Adrenal gland (tissue), 12 donors: ENCODE data around the gene KRTDAP. TPM values are rescaled to one million over a fixed set of nuclear protein-coding genes. Genes with fewer than 3 reads are reported as not detected.

Experiments used
- DNase-seq, 7 donors: peaks; one replicate each; pipeline ENCODE4 v3.0.0-alpha.2; 2019 to 2020
- H3K27ac ChIP-seq, 5 donors: fragments of 200-600 bp; sonication (generic) in 4 of 5; 1 replicate in 3 of 5; 2 replicates in 2 of 5; pipeline versions ENCODE4 v1.5.1 to v1.8.0; 2016 to 2020; ENCODE audit warnings: mild to moderate bottlenecking in 1 of 5
- H3K27me3 ChIP-seq: fragments of 200-600 bp; 2 replicates; pipeline ENCODE4 v1.8.0; 2021
- H3K36me3 ChIP-seq, 2 donors: fragments of 200-600 bp; replicated peaks in 1 of 2; 1 replicate in 1 of 2; 2 replicates in 1 of 2; pipeline versions ENCODE4 v1.5.1 to v1.8.0; 2018 to 2022
- H3K4me1 ChIP-seq, 2 donors: fragments of 200-600 bp; replicated peaks in 1 of 2; 1 replicate in 1 of 2; 2 replicates in 1 of 2; pipeline versions ENCODE4 v1.5.1 to v1.8.0; 2018 to 2021
- H3K4me3 ChIP-seq, 4 donors: fragments of 200-600 bp; sonication (generic) in 3 of 4; one replicate each; pipeline ENCODE4 v1.5.1; 2016 to 2018
- H3K9me3 ChIP-seq, 3 donors: fragments of 200-600 bp; sonication (generic) in 1 of 3; replicated peaks in 1 of 3; 1 replicate in 2 of 3; 2 replicates in 1 of 3; pipeline versions ENCODE4 v1.5.1 to v1.8.0; 2016 to 2021
- CTCF ChIP-seq, 6 experiments: fragments of 450-650 bp in 4 of 6; fragments of 200-600 bp in 2 of 6; sonication (generic) in 1 of 6; IDR thresholded peaks; 1 replicate in 5 of 6; 2 replicates in 1 of 6; pipeline versions ENCODE4 v1.5.1 to v1.8.0; 2016 to 2021; ENCODE audit warnings: antibody characterized with exemption in 6 of 6, mild to moderate bottlenecking in 2 of 6, moderate library complexity in 1 of 6
- POLR2A ChIP-seq, 2 donors: fragments of 450-650 bp; IDR thresholded peaks; one replicate each; pipeline ENCODE4 v1.6.1; 2017; ENCODE audit warnings: antibody characterized with exemption in 2 of 2, mild to moderate bottlenecking in 2 of 2, moderate library complexity in 1 of 2
- WGBS, 4 donors: extraction: QIAGEN DNeasy Blood & Tissue Kit in 2 of 4; methylation state at CpG; one replicate each; pipeline versions ENCODE4 v1.1.5 to v1.1.7; 2013 to 2017; 5-methylcytosine and 5-hydroxymethylcytosine counted together
- intact Hi-C, 2 donors: fragments of 100-400 bp; cut with DNase I; formaldehyde crosslinking; loops; one replicate each; pipeline versions ENCODE4 v1.14.1 to v1.15.0; 2022 to 2023
- polyA plus RNA-seq, 3 donors: library from polyadenylated mRNA; stranded (reverse); fragments of 200-250 nt in 2 of 3; fragments of 350-450 nt in 1 of 3; fragmentation: Illumina TruSeq in 1 of 3; extraction: RNeasy Lipid Tissue Mini Kit (QIAGEN cat#74804) in 1 of 3; gene quantifications; one replicate each; pipeline ENCODE4 v1.2.3, GENCODE V29; 2013 to 2014
- total RNA-seq, 9 donors: library from RNA; depleted of rRNA in 4 of 9; stranded (reverse); fragments of >200 nt in 4 of 9; fragments of 120-200 nt in 1 of 9; fragmentation: NEBNext Ultra II Directional in 1 of 9; extraction: Animal tissue kit (Norgen Biotek cat#: 25700) in 1 of 9; gene quantifications; one replicate each; pipeline versions ENCODE4 v1.1.0 to v1.2.4, GENCODE V29; 2013 to 2023
- donor health status: healthy with polysubstance abuse.
- donor health status: Bipolar disorder and iron deficiency.
- donor health status: DM: yes; HTN: yes; CAD: no.
- donor health status: DM: no; HTN: no; CAD: no.
- donor health status: DM: no; HTN: no; CAD: no.
- donor health status: DM: yes; HTN: yes; CAD: no.

KRTDAP gene
- total and polyA plus RNA-seq, 12 donors, result not detected

- no peak for DNase-seq
- 72 to 90% (median 82%) methylated on average over 5 to 7 of the region's 7 CpGs for WGBS, 4 donors
- intact Hi-C loops, result no loop called here
These were observed 21.1 kb upstream of the KRTDAP start for GRCh38 chr19:35511337-35511736.

GRCh38 chr19:35510626-35510964 is 20.3 kb upstream of the KRTDAP start:
- H3K9me3 ChIP-seq, result no peaks in the 10 kb centered on the region
- H3K27me3 ChIP-seq, result peaks cover 3% of the 10 kb centered on the region
- H3K4me1 ChIP-seq, result peaks cover 5 to 10% of the 10 kb centered on the region in 2 donors
- no peaks in the 10 kb centered on the region for H3K36me3 ChIP-seq
- intact Hi-C loops, result no loop called here
- DNase-seq, result no peak
- no peak overlapping the region for H3K27ac ChIP-seq
- TF ChIP-seq CTCF (IDR thresholded peaks at IDR 0.05) (peak in 1 of 6 experiments; percentile 10), POLR2A (IDR thresholded peaks at IDR 0.05) (no peak)
- peak overlapping the region in 1 of 4 donors; percentile 61 for H3K4me3 ChIP-seq
- 3 to 26% (median 7%) methylated on average over 5 to 15 of the region's 15 CpGs for WGBS, 4 donors

More at GRCh38 chr19:35511337-35511736, 21.1 kb upstream of the KRTDAP start:
- Histone ChIP-seq H3K27me3 (peaks cover 3% of the 10 kb centered on the region), H3K27ac (no peak overlapping the region), H3K36me3 (no peaks in the 10 kb centered on the region), H3K4me1 (peaks cover 5 to 10% of the 10 kb centered on the region in 2 donors), H3K4me3 (no peak overlapping the region), H3K9me3 (no peaks in the 10 kb centered on the region)
- TF ChIP-seq CTCF (IDR thresholded peaks at IDR 0.05) (no peak), POLR2A (IDR thresholded peaks at IDR 0.05) (no peak)

GRCh38 chr19:35509861-35510625 is 19.8 kb upstream of the KRTDAP start:
- no peaks in the 10 kb centered on the region for H3K9me3 ChIP-seq
- peaks cover 5 to 10% of the 10 kb centered on the region in 2 donors for H3K4me1 ChIP-seq
- intact Hi-C loops, result no loop called here
- 0 to 2% (median 1%) methylated on average over 25 to 39 of the region's 39 CpGs for WGBS, 4 donors
- peak; percentile 61 to 81 (median 73) for DNase-seq
- TF ChIP-seq CTCF (IDR thresholded peaks at IDR 0.05) (peak; percentile 80 to 96 (median 88)), POLR2A (IDR thresholded peaks at IDR 0.05) (peak in 1 of 2 donors; percentile 22)
- peak overlapping the region in 3 of 5 donors; percentile 31 to 63 (median 48) for H3K27ac ChIP-seq
- no peaks in the 10 kb centered on the region for H3K36me3 ChIP-seq
- peak overlapping the region in 2 of 4 donors; percentile 19 to 61 for H3K4me3 ChIP-seq
- H3K27me3 ChIP-seq, result peaks cover 3% of the 10 kb centered on the region

GRCh38 chr19:35509018-35509652 is 18.9 kb upstream of the KRTDAP start:
- intact Hi-C loops, result no loop called here
- TF ChIP-seq POLR2A (IDR thresholded peaks at IDR 0.05), result no peak
- DNase-seq, result peak in 3 of 7 donors; percentile 24 to 38 (median 34)
- 28 to 34% (median 31%) methylated on average over 12 of the region's 12 CpGs for WGBS, 4 donors
- H3K4me3 ChIP-seq, result peak overlapping the region in 1 of 4 donors; percentile 61
- H3K9me3 ChIP-seq, result no peaks in the 10 kb centered on the region
- peaks cover 3% of the 10 kb centered on the region for H3K27me3 ChIP-seq
- peaks cover 5 to 10% of the 10 kb centered on the region in 2 donors for H3K4me1 ChIP-seq
- H3K36me3 ChIP-seq, result no peaks in the 10 kb centered on the region
- peak overlapping the region in 1 of 5 donors; percentile 63 for H3K27ac ChIP-seq
